NCI-H2081 (cell line): ENCODE results near the gene CCDC167.
A peak's percentile ranks its signal among the peaks of the same experiment; 100 is the strongest.
"Not testable (repeated sequence)": the region's sequence is repeated elsewhere in the genome, so short reads cannot be mapped to it uniquely, and the experiment has no call there.

Experiments
- DNase-seq, 2 experiments: peaks; one replicate each; lab custom pipeline; 2025; lab: John Stamatoyannopoulos, UW

Gene CCDC167

GRCh38 chr6:37511201-37511600 lies 11.5 kb upstream of the CCDC167 start:
- DNase-seq = no peak

GRCh38 chr6:37507690-37508421 lies 8.2 kb upstream of the CCDC167 start:
- DNase-seq = no peak

GRCh38 chr6:37507077-37507476 lies 7.4 kb upstream of the CCDC167 start:
- DNase-seq = no peak

GRCh38 chr6:37506479-37506878 lies 6.8 kb upstream of the CCDC167 start:
- DNase-seq = no peak

- no peak for DNase-seq
These were observed 4.3 kb upstream of the CCDC167 start for GRCh38 chr6:37504024-37504423.

GRCh38 chr6:37503309-37503965 lies 3.7 kb upstream of the CCDC167 start:
- DNase-seq = peak in 1 of 2 experiments; percentile 27

GRCh38 chr6:37502703-37503291 lies 3.1 kb upstream of the CCDC167 start:
- DNase-seq = peak; percentile 70 to 90

- no peak for DNase-seq
These were observed 2.2 kb upstream of the CCDC167 start for GRCh38 chr6:37501632-37502491.

GRCh38 chr6:37500904-37501303 lies 1.2 kb upstream of the CCDC167 start:
- not testable (repeated sequence) for DNase-seq

GRCh38 chr6:37500294-37500608 lies 558 bp upstream of the CCDC167 start:
- DNase-seq = no peak

GRCh38 chr6:37496951-37497885 lies 2.5 kb downstream of the CCDC167 start:
- DNase-seq = no peak

- peak in 1 of 2 experiments; percentile 60 for DNase-seq
These were observed 4.3 kb downstream of the CCDC167 start for GRCh38 chr6:37495244-37495934.

- peak in 1 of 2 experiments; percentile 57 for DNase-seq
These were observed 6.1 kb downstream of the CCDC167 start for GRCh38 chr6:37493661-37493995.

GRCh38 chr6:37492991-37493660 lies 6.6 kb downstream of the CCDC167 start:
- DNase-seq = peak; percentile 75 to 91

GRCh38 chr6:37492236-37492972 lies 7.3 kb downstream of the CCDC167 start:
- peak in 1 of 2 experiments; percentile 57 for DNase-seq

GRCh38 chr6:37491830-37492208 lies 7.9 kb downstream of the CCDC167 start:
- no peak for DNase-seq

- DNase-seq = peak in 1 of 2 experiments; percentile 37
These were observed 8.4 kb downstream of the CCDC167 start for GRCh38 chr6:37491171-37491829.

- no peak for DNase-seq
These were observed 9.0 kb downstream of the CCDC167 start for GRCh38 chr6:37490536-37491170.
